Activated T-helper 1 cell treated with Interleukin-2 at 50 U/mL for 16 hours (primary cell): ENCODE data around the gene SMNDC1.
"Not testable (repeated sequence)": the region's sequence is repeated elsewhere in the genome, so short reads cannot be mapped to it uniquely, and the experiment has no call there.

Experiments used
- DNase-seq: peaks from one replicate; pipeline ENCODE4 v3.0.0-alpha.2; 2020; ENCODE audit warnings: low read depth

The SMNDC1 gene

DNA sequence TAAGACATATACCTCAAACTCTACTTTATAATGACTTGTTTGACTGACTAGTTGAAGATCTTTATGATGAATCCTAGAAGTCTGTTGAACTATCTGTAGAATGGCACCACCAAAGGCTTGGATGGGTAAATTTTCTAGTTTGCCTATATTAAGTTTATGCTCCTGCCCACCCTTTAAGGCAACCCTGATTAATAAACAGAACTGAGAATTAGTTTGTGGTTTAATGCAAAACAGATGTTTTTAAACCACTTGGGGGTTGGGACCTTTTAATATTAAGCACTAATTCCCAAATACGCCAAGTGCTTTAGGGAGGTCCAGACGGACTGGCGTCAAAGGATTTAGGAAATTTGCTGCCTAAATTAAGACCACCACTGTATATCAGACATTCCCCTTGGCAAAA lies 20.5 kb downstream of the SMNDC1 start:
- no peak for DNase-seq

GRCh38 chr10:110279407-110279986 lies 25.2 kb downstream of the SMNDC1 start:
- no peak for DNase-seq

GRCh38 chr10:110278562-110279406 lies 25.9 kb downstream of the SMNDC1 start:
- no peak for DNase-seq

GRCh38 chr10:110277591-110277990 lies 27.1 kb downstream of the SMNDC1 start:
- DNase-seq: no peak

- no peak for DNase-seq
These were observed 28.1 kb downstream of the SMNDC1 start for GRCh38 chr10:110276603-110277002.

DNA sequence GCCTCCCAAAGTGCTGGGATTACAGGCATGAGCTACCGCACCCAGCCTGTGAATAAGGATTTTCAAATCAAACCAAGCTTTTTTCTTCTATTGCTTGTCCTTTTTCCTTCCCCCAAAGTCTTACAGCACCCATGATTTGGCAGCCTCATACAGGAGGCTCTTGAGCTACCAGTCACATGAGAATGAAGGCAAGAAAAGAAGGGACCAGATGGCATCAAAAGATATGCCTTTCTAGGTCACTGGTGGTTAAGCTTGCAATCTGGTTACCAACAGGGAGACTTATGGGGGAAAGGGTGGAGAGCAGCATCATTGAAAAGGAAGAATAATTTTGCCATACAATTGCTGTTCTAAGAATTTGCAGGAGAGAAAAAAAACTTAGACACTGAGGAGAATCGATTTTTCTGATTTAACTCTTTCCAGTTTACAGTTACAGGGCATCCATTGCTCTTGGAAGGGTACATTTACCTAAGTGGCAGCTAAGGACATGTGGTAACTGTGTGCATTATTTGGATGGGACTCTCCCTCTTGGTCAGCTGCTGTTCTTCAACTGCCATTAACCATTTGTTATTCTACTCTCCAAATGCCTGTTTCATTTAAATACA lies 29.5 kb downstream of the SMNDC1 start:
- no peak for DNase-seq

GRCh38 chr10:110274647-110275046 lies 30.1 kb downstream of the SMNDC1 start:
- DNase-seq: no peak

DNA sequence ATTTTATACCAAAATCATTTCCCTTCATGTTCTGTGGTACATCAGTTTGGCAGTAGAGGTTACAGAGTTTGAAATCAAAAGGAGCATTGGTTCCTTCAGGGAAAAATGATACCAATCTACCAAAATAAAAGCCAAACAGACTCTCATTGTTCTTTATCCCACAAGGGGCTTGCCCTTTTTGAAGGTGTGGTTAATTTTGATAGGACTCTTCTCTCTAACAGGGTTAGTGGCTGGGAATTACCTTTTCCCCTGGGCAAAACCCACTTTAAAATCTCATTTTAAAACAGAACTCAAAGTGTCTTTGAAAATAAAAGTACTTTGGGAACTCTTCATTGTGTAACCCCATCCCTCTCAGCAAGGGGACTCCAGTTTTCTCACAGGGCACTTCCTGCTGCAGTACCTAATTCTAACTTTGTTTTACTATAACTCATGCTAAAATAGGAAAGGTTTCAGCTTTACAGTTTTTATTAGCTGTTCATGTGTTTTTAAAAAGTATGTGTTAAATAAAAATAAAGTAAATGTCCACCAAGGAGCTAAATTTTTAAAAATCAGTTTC lies 30.6 kb downstream of the SMNDC1 start:
- DNase-seq: no peak

DNA sequence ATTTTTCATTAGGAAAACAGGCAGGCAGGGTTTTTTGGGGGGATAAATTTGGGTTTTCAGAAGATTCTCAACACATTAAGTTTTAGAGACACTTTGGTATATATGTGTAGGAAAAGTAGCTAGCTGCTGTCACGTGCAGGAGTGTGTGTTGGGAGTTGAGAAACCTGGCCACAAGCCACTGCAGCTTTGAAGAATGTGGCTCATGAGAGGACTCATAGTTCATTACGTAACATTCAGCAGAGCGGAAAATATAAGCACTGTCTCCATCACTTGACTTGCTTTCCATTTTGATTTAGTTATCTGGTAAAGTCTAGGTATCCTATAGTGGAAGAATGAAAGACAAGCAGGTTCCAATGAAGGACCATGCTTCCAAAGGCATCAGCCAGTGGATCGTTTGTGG lies 31.2 kb downstream of the SMNDC1 start:
- no peak for DNase-seq

- not testable (repeated sequence) for DNase-seq
These were observed 31.7 kb downstream of the SMNDC1 start for GRCh38 chr10:110272995-110273394.

GRCh38 chr10:110269374-110270318 lies 35.1 kb downstream of the SMNDC1 start:
- no peak for DNase-seq

GRCh38 chr10:110268971-110269370 lies 35.7 kb downstream of the SMNDC1 start:
- DNase-seq: no peak

- no peak for DNase-seq
These were observed 36.3 kb downstream of the SMNDC1 start for GRCh38 chr10:110268442-110268841.

- DNase-seq: no peak
These were observed 37.4 kb downstream of the SMNDC1 start for GRCh38 chr10:110267276-110267675.

GRCh38 chr10:110265573-110266193 lies 39.0 kb downstream of the SMNDC1 start:
- no peak for DNase-seq

DNA sequence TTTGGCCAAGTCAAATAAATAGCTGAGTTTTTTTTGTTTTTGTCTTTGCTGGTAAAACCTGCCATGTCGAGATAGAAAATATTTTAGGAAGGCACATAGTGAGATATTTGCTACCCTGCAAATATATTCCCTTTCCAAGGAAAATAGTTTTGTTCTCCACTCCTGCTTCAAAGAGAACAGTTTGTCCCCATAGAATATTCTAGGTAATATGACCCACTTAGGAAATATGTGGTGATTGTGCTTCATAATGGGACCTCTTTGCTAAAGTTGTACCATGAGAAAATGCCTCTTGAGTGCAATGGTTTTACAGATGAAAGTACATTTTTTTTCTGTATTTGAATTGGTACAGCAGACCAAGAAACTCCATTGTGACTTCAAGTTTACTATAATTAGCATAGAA lies 41.6 kb downstream of the SMNDC1 start:
- DNase-seq: no peak

DNA sequence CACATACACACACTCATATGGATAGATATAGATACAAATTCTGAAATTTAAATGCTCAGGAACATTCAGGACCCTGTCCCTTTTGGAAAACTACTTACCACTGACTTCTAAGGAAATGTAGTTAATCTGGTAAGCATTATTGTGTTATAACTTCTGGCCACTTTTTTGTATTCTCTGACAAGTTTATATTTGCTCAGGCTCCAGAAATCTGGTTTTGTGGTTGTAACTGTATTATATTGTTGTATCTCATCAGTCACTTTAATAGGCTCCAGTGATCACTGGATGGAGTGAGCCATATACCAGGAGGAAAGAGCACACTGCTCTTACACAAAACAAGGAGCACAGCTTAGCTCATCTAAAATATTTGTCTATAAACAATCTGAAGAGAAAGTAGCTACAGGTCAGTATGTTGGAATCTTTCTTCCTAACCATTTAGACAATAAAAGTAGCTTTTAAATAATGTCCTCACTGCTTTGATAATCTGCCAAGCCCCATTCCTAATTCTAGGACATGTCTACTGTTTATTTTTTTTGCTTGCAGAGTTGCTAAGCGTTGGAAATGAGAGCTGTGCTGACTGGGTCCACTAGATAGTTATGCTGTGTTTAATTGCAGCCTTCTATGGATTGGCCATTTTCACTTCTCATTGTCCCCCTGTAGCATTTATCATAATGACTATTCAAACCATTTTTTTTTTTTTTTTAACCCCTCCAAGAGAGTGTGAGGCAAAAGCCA lies 43.8 kb downstream of the SMNDC1 start:
- DNase-seq: no peak

DNA sequence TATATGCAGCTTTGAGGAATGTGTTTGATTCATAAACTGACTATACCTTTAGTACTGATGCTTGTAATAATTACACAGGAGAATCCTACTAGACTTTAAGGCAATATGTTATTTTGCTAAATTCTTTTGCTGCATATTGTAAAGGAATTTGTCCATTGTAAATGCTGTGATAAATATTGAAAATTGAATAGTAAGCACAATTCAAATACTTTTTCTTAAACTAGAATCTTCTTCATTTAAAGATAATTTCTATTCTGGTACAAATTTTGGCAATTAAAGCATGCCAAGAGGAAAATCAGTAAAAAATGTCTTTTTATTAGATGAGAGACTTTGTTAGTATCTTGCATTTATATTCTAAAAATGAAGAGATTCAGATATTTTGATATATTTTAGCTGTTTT lies 45.4 kb downstream of the SMNDC1 start:
- DNase-seq: no peak

DNA sequence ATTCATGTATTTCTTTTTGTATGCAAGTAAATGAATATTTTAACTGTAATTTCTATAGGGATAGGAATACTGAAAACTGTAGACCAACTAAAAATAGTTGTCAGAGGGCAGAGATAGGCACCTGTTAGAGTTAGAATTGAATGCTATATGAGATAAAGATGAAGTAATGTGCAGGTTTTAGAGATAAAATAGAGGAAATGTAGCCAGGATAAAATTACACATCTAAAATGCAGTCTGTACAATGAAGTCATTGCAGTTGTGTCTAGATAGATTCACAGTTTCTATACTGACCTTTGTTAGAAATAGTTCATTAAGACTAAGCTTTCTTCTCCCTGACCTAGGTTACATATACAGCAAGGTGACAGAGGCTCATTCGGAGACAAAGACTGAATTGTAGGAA lies 46.2 kb downstream of the SMNDC1 start:
- DNase-seq: no peak

DNA sequence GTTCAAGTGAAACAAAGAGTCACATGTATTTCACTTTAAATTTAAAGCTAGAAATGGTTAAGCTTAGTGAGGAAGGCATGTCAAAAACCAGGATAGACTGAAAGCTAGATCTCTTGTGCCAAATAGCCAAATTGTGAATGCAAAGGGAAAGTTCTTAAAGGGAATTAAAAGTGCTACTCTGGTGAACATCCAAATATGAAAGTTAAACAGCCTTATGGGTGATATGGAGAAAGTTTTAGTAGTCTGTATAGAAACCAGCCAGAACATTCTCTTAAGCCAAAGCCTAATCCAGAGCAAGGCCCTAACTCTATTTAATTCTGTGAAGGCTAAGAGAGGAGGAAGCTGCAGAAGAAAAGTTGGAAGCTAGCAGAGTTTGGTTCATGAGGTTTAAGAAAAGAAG lies 50.3 kb downstream of the SMNDC1 start:
- no peak for DNase-seq

GRCh38 chr10:110252151-110252550 lies 52.6 kb downstream of the SMNDC1 start:
- DNase-seq: no peak
